Measurements from ENCODE around the gene HDAC3. TPM values are rescaled to one million over a fixed set of nuclear protein-coding genes. Genes with fewer than 3 reads are reported as not detected.

HDAC3 gene
- total RNA-seq, 1 experiment from 2014 or later: 76.0 TPM

DNA sequence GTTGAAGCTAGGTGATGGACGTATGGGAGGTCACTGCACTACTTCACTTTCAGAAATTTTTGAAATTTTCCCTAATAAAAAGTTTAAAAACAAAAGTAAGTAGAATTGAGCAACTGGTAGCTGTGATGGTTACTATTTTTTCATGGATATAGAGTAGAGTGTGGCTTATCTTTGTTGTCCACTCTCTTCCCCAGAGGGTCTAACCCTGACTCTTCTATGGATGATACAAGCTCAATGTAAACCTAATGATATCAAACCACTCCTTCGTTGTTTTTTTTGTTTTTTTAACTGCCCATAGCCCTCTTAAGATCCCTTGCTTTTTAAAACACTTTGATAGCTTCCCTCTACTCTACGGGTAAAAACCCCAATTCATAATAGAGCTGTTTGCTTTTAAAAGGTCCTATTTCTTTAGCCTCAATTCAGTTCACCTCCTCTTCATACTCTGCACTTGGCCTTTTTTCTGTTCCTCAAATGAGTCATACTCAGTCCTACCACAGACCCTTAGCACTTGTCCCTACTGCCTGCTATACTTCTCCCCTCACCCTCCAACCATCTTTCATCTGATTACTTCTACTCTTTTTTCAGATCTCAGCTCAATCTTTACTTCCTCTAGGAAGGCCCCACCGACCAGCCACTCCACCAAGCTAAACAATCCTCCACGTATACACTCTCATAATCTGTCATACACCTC, 2.6 kb downstream of the HDAC3 start:
- peaks cover 10% of the 10 kb centered on the region for H3F3A ChIP-seq (ENCODE audit: insufficient read depth, low read depth)
- H3K4me1 ChIP-seq (replicated peaks; ENCODE audit: insufficient read depth): peaks cover 21% of the 10 kb centered on the region
- H2AFZ ChIP-seq: no peak overlapping the region
- no TSS peak for BruUV-seq (replicated peaks)
- intact Hi-C loops (cut with micrococcal nuclease; ENCODE audit: unreplicated experiment): no loop called here
- ChIA-PET CTCF (interaction anchor here (1.2 kb wide), 1 partner anchor 14 kb away, joined by 8 read pairs; no protein-coding TSS in a partner anchor), POLR2A (ENCODE audit: unreplicated experiment) (no interaction called here)
- H3K9me2 ChIP-seq (ENCODE audit: insufficient read depth): no peaks in the 10 kb centered on the region
- H3K79me2 ChIP-seq (ENCODE audit: low read depth): peaks cover 44% of the 10 kb centered on the region
- no peaks in the 10 kb centered on the region for H3K9me3 ChIP-seq (ENCODE audit: insufficient read depth, low read depth)
- no peak for DNase-seq
- no peaks in the 10 kb centered on the region for H3K27me3 ChIP-seq (ENCODE audit: insufficient read depth, low read depth)
- H3K36me3 ChIP-seq (ENCODE audit: low read depth): peaks cover 8% of the 10 kb centered on the region; the same call in 1 of the 2 replicates
- TF ChIP-seq EZH2 (IDR thresholded peaks at IDR 0.05; ENCODE audit: low read depth): no peak
- TF ChIP-seq, protein P1, sequence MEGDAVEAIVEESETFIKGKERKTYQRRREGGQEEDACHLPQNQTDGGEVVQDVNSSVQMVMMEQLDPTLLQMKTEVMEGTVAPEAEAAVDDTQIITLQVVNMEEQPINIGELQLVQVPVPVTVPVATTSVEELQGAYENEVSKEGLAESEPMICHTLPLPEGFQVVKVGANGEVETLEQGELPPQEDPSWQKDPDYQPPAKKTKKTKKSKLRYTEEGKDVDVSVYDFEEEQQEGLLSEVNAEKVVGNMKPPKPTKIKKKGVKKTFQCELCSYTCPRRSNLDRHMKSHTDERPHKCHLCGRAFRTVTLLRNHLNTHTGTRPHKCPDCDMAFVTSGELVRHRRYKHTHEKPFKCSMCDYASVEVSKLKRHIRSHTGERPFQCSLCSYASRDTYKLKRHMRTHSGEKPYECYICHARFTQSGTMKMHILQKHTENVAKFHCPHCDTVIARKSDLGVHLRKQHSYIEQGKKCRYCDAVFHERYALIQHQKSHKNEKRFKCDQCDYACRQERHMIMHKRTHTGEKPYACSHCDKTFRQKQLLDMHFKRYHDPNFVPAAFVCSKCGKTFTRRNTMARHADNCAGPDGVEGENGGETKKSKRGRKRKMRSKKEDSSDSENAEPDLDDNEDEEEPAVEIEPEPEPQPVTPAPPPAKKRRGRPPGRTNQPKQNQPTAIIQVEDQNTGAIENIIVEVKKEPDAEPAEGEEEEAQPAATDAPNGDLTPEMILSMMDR (conservative IDR thresholded peaks at IDR 0.05): no peak
- H3K27ac ChIP-seq: no peak overlapping the region
- H3K4me3 ChIP-seq: no peak overlapping the region
- H4K20me1 ChIP-seq (ENCODE audit: insufficient read depth): peaks cover 22% of the 10 kb centered on the region
- no peak overlapping the region for H3K4me2 ChIP-seq

DNA sequence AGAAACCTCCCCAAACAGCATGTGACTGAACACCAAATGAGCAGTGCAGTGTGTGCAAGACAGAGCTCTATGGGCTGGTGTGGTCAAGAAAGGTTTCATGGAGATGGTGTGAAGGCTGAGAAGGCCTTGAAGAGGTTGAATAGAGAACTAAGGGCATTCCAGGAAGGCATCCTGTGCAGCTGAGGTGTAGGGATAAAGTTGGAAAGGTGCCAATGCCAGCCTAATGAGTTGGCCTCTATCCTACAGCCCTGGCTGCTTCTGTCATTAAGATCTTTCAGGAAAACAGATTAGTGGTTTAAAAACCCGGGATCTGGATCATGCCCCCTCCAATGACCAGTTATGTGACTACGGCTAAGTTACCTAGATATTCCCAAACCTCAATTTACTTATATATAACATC, 4.0 kb downstream of the HDAC3 start:
- Histone ChIP-seq H3K4me2 (no peak overlapping the region), H3K27me3 (ENCODE audit: insufficient read depth, low read depth) (no peaks in the 10 kb centered on the region), H3K9me2 (ENCODE audit: insufficient read depth) (no peaks in the 10 kb centered on the region), H4K20me1 (ENCODE audit: insufficient read depth) (peaks cover 22% of the 10 kb centered on the region), H2AFZ (no peak overlapping the region), H3K9me3 (ENCODE audit: insufficient read depth, low read depth) (no peaks in the 10 kb centered on the region), H3K27ac (no peak overlapping the region), H3K36me3 (ENCODE audit: low read depth) (peaks cover 11% of the 10 kb centered on the region; the same call in 1 of the 2 replicates), H3K4me3 (no peak overlapping the region), H3K79me2 (ENCODE audit: low read depth) (peaks cover 44% of the 10 kb centered on the region), H3F3A (ENCODE audit: insufficient read depth, low read depth) (no peaks in the 10 kb centered on the region), H3K4me1 (replicated peaks; ENCODE audit: insufficient read depth) (peaks cover 13% of the 10 kb centered on the region)
- intact Hi-C loops (cut with micrococcal nuclease; ENCODE audit: unreplicated experiment): no loop called here
- no peak for DNase-seq
- POLR2A ChIA-PET (ENCODE audit: unreplicated experiment): no interaction called here
- no TSS peak for BruUV-seq (replicated peaks)
- TF ChIP-seq EZH2 (IDR thresholded peaks at IDR 0.05; ENCODE audit: low read depth): no peak
- TF ChIP-seq, protein P1 (conservative IDR thresholded peaks at IDR 0.05): no peak
- CTCF ChIA-PET: no interaction called here

DNA sequence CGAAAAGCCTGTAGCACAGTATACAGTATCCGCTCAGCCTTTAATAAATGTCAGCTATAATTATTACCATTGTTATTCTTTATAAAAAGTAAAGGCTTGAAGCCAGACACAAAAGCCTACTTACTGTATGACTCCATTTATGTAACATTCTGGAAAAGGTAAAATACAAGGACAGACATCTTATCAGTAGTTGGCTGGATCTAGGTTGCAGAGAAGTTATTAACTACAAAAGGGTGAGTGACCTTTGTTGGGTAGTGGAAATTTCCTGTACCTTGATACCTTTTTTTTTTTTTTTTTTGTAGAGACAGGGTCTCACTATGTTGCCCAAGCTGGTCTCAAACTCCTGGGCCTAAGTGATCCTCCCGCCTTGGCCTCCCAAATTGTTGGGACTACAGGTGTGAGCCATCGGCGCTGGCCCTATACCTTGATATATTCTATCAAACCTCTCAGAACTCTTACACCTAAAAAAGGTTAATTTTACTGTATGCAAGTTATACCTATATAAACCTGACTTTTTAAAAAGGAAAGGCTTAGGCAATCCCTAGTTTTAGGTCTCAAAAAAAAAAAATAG, 6.0 kb downstream of the HDAC3 start:
- TF ChIP-seq, protein P1 (conservative IDR thresholded peaks at IDR 0.05): no peak
- TF ChIP-seq EZH2 (IDR thresholded peaks at IDR 0.05; ENCODE audit: low read depth): no peak
- no TSS peak for BruUV-seq (replicated peaks)
- peaks cover 13% of the 10 kb centered on the region; the same call in 1 of the 2 replicates for H3K36me3 ChIP-seq (ENCODE audit: low read depth)

More for the DNA sequence above, 6.0 kb downstream of the HDAC3 start:
- Histone ChIP-seq H2AFZ (no peak overlapping the region), H3K9me2 (ENCODE audit: insufficient read depth) (no peaks in the 10 kb centered on the region), H3K9me3 (ENCODE audit: insufficient read depth, low read depth) (no peaks in the 10 kb centered on the region), H3K4me3 (no peak overlapping the region), H3K27me3 (ENCODE audit: insufficient read depth, low read depth) (no peaks in the 10 kb centered on the region), H3K27ac (no peak overlapping the region), H3F3A (ENCODE audit: insufficient read depth, low read depth) (no peaks in the 10 kb centered on the region), H3K79me2 (ENCODE audit: low read depth) (peaks cover 35% of the 10 kb centered on the region), H3K4me2 (no peak overlapping the region), H3K4me1 (replicated peaks; ENCODE audit: insufficient read depth) (peaks cover 7% of the 10 kb centered on the region), H4K20me1 (ENCODE audit: insufficient read depth) (peaks cover 18% of the 10 kb centered on the region)
- intact Hi-C loops (cut with micrococcal nuclease; ENCODE audit: unreplicated experiment): no loop called here
- POLR2A ChIA-PET (ENCODE audit: unreplicated experiment): no interaction called here
- no peak for DNase-seq
- CTCF ChIA-PET: no interaction called here

All from PC-9 (cell line).